ENCODE data around the gene SNX8.

DNA sequence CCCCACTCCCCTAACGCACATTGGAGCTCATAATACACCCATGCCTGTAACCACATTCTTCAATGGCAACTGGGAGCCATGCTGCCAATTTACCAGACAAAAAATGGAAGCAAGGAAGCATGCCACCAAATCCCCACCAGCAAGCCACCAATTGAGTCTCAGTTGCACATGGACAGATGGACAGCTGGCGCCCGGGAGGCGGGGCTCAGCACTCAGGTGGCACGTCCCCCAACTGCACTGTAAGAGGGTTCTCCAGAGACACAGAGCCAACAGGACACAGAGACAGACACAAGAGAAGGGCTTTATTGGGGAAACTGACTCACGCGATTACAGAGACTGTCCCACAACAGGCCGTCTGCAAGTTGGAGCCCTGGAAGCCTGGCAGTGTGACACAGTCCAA, 84.0 kb downstream of the SNX8 start:
- TF ChIP-seq CTCF (IDR thresholded peaks at IDR 0.05) (no peak), SMC3 (IDR thresholded peaks at IDR 0.05) (no peak), CBX8 (IDR thresholded peaks at IDR 0.05) (no peak), RFX5 (IDR thresholded peaks at IDR 0.05) (no peak), POLR2A (IDR thresholded peaks at IDR 0.05; ENCODE audit: low read length) (no peak)

Measured in A549 (cell line).